Stimulated activated CD4-positive, alpha-beta T cell treated with anti-CD3 and anti-CD28 coated beads, Interleukin-4, amount 100 ng/mL, for 48 hours (primary cell): ENCODE results near the gene AOPEP.

Experiments used
- DNase-seq, 2 donors: peaks; one replicate each; pipeline ENCODE4 v3.0.0-alpha.2; 2020; ENCODE audit warnings: low read depth in 2 of 2

The AOPEP gene

DNA sequence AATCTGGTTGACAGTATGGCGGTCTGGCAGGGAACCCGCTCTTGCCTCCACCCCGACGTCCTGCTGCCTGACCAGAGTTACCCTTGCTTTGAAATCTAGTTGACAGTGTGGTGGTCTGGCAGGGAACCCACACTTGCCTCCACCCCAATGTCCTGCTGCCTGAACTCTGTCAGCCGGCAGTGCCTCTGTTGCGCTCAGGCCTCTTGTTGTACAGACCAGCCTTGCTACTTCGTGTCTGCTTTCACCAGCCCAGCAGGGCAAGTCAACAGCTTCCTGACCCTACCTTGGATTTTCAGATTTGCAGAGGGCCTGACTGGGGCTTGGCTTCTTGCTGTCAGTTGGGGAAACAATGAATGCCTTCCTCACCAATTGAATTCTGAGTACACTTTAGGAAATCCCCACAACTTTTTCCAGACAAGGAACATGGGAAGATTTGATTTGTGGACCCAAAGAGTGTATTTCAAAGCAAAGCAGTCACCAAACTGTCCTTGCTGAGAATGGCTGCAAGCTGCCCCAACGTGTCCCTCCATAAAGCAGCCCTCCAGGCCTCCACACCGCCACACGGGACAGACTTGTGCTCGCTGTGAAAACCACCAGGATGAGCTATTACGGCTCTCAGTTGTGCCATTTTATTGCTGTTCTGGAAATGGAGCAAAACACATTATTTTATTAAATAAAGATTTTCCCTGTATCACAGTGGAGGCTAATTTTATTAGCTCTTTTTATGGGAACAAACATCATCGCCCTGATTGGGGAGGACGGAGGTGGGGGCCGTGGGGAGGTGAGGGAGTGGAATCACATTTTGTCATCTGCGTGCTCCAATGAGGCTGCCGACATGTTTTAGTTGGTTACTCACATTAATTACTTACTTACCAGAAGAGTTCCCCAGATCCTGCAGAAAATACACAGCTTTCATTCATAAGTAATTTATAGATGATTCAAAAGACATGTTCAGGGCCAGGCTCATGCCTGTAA is 189.3 kb downstream of the AOPEP start:
- no peak for DNase-seq

DNA sequence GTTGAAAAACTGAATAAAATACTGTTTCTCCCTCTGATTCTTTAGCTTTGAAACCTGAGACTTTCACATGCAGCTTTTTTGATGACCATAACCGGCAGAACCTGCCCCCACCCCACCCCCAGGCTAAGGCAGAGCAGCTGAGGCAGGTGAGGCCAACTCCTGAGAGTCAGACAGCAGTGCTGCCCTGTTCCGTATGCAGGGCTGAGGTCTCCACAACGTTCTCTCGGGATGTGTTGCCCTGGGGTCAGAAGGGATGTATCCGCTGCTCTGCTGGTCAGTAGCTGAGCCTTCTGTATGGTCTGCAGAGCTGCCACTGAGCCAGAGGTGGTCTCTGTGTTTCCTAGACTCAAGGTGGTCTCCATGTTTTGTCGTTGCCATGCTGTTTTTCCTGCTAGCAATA is 190.5 kb downstream of the AOPEP start:
- no peak for DNase-seq

DNA sequence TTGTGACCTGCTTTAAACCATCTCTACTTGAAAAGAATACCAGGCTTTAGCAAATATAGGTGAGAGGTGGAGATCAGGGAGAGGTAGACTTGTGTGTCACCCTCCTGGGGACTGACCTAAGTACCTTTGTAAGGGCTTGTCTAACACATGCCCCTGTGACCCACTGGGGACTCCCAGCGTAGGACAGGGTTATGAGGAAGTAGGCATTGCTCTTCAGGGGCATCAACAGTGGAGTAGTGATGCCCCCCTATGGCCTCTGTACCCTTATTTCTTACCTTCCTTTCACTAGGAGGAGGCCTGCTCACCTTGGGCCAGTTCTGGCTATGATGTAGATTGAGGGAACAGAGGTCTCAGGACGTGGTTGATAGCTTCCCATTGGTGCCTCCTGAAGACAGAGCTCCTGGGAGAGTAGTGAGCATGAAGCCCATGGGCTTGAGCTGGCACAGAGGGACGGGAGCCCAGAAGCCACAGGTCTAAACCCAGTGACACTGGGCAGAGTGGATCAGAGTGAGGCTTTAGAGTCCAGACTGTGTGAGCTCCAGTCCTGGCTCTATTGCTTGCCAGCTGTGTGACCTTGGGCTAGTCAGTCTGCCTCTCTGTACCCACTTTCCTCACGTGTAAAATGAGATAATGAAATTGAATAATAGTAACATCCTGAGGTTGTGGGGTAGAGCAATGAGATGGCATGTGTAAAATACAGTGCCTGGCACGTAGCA is 191.7 kb downstream of the AOPEP start:
- DNase-seq = no peak

DNA sequence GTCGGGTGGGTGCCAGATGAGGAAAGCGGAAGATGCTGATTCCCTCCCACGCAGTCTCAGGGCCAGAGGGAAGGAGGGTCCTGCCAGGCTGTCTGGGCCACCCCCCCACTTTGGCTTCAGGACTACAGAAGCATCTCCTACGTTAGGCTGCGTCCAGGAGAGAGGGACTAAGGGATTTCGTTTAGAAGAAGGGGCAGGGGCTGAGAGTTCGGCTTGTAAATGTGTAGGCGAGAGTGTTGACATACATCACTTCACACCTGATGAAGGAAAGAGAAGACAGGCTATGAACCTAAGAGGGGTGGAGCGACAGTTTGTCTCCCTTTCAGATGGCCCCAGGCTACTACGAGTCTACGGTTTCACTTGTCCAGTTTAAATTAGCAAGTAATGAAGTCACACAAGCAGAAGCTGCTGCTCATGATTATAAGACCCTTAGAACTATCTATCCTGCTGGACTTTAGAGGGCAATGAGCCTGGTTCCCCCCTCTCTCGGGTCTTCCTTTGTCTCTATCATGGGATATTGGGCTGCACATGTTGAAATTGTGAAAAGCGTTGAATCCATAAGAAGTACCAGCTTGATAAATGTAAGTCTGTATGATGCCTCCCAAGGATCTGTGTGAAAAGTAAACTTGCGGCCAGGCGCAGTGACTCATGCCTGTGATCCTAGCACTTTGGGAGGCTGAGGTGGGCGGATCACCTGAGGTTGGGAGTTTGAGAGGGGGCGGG is 193.0 kb downstream of the AOPEP start:
- no peak for DNase-seq

DNA sequence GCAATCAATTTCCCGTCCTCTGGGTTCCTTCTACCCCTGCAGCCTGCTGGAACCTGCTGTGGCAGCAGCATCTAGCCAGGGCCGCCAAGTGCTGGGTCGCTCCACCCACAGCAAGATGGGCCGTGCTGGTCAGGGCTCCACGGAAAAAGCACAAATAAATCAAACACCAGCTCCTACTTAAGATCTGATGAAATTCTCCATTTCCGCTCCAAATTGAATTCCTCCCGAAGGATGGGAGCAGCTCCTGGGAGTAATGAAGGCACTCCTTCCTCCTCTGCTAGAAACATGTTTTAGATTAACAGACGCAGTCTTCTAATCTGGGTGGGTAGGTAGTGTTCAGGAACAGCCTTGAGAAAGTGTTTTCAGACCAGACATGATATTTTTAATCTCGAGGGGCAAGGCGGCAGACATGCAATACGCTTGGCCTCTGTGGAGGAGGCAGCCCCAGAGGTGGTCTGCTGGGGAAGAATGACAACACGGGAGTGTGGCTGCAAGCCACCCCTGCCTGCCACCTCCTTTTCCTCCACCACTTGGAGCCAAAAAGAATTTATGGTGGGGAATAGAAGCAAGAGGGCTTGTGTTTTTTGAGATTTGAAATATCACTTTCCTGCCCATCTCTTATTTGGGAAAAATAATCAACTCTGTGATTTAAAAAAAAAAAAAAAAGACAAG is 194.1 kb downstream of the AOPEP start:
- DNase-seq = no peak

DNA sequence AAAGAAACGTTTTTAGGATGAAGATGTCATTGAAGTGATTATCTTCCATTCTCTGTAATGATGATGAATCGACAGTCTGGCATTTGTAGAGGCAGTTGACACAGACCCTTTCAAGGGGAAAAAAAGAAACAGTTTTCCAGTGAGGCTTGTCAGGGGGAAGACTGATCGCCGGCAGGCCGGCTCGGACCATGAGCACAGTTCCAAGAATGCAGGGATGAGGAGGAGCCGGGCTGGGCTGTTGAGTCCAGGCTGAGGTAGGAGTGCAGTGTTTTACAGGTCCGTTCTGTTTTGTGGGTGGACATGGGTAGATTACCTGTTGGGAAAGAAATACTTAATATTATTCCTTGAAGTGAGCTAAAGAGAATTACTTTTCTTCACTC is 194.6 kb downstream of the AOPEP start:
- DNase-seq = no peak

DNA sequence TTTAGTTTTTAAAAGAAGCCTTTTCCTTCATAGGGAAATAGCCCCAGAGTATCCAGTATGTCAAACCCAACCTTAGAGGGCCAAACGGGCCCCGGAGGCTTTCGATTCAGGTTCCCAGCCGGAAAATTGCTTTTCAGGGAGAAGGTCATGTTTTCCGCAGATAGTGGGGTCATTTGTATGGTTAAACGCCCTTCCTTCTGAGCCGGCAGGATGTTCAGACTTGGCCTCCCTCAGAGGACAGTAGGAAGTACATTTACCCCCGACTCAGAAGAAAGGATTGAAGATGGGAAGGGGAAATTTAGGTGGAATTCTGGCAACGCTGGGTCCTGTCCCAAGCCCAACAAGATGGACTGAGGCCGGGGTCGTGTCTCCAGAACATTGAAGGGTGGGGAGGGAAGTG is 195.2 kb downstream of the AOPEP start:
- no peak for DNase-seq

DNA sequence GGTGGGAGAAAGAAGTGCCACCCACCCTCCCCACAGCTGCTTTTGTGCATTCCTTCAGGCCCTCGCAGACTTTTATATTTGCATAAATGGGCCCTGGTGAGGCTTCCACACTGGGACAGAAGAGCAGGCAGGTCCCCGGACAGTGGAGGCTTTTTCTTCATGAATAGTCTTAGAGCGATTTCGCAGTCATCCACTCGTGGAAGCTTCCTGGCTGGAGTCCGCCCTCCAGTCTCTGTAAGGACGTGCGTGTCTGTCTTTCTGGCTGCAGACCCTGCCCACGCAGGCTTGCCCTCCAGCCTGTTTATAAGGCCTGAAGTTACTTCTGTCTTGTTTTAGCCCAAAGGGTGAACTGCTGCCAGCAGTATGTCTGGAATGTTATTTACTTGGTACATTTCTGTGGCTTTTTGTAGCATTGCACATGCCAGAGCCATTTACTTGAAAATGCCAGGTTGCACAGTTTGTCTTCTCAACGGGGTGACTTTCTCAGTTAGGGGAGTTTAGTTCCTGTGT is 195.7 kb downstream of the AOPEP start:
- no peak for DNase-seq

DNA sequence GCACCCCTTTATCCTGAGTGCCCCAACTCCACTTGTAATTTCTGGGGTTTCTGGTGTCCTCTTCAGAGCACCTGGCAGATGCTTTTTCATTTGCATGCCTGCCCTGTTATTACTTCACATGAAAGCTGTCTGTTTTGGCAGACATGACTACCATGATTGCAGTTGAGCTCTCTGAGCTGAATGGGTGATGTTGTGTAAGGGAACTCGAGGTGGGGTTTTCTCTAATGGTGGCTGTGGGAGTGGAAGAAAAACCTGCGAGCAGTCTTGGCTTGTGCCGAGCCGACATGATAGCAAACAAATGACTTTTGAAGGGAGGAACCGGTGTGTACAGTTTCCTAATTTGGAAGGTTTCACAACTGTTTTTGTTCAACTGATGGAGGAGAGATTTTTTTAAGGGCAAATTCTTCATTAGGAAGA is 196.2 kb downstream of the AOPEP start:
- no peak for DNase-seq

DNA sequence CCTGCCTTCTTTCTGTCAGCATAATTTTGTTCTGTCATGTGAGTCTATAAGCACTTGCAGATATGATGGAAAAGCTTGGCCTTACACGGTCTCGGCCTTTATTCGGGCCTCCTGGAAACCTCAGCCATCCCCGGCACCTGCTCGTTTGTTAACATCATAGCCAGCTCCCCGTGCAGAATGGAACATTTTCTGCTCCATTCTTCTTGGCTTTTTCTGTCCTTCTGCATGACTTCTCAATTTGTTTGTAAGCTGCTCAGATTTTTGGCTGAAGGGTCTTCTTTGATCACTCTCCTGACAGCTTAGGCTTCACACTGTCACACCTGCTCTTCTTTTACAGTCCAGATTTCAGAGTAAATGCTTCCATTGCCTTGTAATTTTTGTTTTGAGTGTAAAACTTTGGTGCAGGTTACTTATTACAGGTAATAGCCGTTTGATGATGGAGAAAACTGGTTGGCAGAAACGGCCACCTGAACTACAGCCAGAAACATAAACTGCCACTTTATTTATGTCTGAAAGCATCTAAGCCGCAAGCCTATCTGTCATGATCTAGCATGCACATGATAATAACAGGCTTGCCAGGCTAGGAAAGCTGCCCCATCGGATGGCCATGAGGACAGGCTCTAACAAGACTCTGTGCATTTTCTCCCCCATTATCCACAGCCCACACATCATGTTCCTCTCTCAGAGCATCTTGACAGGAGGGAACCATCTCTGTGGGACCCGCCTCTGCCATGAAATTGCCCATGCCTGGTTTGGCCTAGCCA is 197.0 kb downstream of the AOPEP start:
- DNase-seq = no peak

DNA sequence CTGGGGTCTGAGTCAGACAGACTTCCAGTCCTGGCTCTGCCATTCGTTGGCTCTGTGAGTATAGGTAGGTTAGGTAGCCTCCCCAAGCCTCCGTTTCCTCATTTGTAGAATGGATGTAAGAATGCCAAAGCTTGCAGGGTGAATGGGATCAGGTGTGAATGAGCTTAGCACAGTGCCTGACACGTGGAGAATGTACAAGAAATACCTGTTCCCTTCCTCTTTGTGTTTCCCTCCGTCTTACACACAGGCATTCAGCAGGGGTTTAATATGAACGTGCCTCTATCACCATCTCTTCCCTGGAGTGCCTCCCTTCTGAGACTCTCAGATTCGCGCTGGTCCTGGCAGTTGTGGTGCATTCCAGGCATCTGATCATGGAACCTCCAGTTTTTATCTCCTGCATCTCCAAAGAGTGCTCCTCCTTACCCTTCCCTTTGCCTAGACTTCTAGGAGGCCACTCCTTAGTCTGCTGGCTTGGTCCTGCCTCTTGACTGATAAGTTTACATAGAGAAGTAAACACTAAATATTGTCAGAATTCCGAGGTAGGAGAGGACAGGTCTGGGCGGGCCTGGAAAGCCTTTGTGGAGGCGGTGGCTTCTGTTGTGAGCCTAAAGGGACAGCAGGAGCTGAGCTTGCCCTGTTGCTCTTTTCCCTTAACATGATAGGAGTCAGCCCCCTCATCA is 199.4 kb downstream of the AOPEP start:
- no peak for DNase-seq

DNA sequence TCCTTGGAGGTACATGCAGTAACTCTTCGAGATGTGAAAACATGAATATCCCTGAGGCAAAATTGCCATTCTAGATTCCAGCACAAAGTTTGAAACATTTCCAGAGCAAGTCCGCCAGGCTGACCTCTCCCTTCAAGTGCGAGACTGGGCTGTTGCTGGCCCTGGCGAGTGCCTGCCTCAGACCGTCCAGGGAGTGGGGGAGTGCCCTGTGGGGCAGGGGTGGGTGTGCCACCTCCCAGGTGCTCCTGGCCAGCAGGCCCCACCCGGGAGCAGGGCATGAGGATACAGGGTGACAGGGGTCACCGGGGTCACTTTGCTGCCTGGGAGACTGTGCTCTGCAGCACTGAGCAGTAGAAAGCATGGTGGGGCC is 199.9 kb downstream of the AOPEP start:
- DNase-seq = no peak

DNA sequence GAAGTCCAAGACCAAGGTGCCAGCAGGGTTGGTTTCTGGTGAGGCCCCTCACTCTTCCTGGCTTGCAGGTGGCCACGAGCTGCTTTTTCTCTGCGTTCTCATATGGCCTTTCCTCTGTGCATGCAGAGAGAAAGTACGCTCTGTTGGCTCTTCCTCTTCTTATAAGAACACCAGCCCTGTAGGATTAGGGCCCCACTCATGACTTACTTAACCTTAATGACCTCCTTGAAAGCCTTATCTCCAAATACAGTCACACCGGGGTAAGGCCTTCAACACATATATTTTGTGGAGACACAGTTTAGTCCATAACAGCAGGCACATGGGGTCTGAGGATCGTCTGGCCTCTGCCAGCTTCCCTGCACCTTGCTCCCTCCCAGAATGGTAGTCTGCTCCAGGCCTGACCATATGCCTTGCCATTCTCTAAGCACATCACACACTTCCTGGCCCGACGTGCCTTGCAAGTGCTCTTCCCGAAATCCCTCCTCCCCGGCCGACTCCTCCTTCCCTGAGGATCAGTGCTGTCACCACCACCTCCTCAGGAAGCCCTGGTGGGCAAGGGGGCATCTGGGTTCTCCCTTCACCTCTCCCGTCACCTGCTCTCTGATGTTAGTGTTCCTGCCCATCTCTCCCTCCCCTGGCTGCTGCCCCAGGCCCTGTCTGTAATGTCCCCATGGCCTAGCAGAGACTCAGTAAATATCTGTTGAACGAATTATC is 200.7 kb downstream of the AOPEP start:
- no peak for DNase-seq

DNA sequence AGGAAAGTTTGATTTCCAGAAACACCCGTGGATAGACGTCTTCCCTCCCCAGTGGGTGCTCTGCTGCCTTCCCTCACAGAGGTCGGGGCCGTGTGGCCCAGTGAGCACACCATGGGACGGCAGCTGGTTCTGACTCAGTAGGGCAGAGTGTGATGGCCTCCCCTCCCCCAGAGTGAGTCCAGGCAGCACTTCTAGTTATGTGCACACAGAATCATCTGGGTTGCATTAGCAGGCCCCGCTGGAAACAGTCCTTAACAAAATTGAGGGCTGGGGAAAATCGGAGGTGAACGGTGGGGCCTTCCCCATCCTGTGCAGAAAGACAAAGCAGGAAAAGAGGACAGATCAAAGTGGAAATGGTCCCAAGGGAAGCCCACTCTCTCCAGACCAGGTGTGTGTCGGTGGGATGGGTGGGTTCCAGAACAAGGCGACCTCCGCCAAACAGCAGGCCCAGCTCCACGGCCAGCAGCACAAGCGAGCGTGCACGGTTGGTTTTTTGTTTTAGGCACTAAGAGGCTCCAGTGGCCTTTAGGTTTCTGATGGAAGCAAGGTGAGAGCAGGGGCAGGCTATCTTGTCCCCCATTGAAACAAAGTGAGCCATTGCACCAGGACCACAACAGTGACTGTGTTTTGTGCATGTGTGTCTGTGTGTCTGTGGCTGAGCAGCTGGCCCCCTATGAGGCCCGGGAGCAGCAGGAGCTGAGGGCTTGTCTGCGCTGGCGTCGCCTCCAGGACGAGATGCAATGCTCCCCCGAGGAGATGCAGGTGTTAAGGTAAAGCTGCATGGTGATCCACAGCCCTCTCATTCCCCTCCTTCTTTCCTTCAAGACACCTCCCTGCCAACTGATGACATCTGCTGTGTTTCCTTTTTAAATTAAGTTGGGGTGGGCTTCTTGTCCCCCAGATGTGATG is 201.5 kb downstream of the AOPEP start:
- DNase-seq = no peak

DNA sequence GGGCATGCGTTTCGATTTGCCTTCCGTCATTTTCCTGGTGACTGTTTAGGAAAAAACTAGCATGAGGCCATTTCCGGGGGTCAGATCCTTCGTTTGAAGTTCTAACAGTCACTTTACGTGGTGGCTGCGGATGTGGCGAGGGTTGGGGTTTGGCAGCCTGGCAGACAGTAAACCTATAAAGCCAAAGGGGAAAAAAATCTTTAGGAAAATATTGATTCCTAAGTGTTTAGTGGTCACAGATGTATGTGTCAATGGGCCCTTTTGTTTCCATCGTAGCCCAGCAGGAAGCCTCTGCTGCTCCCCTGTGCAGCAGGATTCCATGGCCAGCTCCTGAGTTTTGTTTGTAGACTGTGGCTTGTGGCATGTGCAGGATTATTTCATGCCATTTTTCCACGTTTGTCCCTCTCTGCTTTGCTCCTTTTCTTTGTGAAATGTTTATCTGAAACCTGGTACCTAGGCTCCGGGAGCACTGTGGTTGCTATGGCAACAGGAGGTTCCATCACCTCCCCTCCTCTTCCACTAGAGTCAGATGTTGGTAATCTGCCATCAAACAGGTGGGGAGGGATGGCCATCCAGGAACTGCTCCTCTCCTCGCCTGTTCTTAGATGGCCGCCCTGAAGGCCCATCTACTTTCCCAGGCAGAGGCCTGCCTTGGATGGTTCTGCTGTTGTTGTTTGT is 202.3 kb downstream of the AOPEP start:
- DNase-seq = no peak

DNA sequence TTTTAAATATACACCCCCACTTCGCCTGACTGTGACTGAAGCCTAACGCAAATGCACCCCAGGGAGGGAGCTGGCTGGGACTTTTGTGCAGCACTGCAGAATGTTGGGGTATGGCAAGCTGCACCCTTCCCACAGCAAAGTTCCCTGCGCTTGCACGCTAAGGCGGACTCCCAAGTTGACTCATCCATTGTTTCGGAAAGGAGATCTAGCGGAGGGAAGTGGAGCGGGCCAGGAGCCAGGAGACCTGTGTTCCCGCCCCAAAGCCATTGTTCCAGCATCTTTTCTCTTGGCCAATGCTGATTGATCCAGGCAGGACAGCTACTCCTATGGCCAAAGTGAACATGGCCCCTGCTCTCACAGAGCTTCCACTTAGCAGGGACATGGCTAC is 202.9 kb downstream of the AOPEP start:
- DNase-seq = no peak

DNA sequence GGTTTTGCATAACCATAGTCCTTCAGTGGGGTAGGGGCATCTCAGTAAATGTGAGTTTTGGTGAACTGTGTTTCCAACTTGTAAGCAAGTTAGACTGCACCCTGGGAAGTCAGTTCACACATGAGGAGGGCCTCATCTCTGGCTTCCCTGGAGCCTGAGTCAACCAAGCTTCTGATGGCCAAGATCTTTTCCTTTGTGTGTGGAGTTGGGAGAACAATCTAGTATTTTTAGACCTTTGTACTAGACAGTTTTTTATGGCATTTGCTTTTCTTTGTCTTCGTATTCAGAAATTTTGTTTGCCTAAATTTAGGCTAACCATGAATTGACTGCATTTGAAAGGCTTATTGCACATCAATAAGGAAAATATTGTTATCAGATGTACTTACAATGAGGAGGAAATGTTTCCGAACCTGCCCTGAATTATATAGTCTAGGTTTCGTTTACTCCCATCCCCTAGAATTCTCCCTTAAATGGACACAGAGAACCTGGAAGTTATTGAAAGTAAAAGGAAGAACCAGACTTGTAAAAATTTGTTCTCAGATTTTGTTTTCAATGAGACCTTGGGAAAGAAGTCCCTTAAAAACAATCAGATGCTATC is 204.6 kb downstream of the AOPEP start:
- no peak for DNase-seq

DNA sequence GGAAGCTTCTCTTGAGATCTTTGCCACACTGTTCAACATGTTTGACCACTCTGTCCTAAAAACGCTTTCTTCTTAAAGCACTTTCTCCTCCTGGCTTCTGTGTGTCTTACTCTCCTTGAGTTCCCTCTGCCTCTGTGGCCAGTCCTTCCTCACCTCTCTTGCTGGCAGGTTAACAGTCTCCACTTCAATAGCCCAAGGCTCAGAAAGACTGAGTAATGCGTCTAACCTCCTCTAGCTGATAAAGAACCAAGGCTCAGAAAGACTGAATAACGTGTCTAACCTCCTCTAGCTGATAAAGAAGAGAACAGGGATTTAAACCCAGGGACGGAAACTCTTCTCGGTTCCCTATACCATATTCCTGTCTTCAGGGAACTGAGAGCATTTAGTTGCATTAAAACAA is 205.2 kb downstream of the AOPEP start:
- DNase-seq = no peak
